Lower leg skin (tissue), 3 donors: Measurements from ENCODE around the gene BTG3.

Experiments used
- POLR2A ChIP-seq, 2 donors: fragments of 450-650 bp; IDR thresholded peaks; one replicate each; pipeline ENCODE4 v1.6.1; 2016 to 2017; ENCODE audit warnings: antibody characterized with exemption in 2 of 2, mild to moderate bottlenecking in 1 of 2, moderate library complexity in 1 of 2
- TF ChIP-seq, protein P1 (sequence below), 3 donors: fragments of 450-650 bp; IDR thresholded peaks; one replicate each; pipeline ENCODE4 v1.5.1; 2016; ENCODE audit warnings: antibody characterized with exemption in 3 of 3, mild to moderate bottlenecking in 3 of 3, moderate library complexity in 2 of 3

- TF ChIP-seq, protein P1, sequence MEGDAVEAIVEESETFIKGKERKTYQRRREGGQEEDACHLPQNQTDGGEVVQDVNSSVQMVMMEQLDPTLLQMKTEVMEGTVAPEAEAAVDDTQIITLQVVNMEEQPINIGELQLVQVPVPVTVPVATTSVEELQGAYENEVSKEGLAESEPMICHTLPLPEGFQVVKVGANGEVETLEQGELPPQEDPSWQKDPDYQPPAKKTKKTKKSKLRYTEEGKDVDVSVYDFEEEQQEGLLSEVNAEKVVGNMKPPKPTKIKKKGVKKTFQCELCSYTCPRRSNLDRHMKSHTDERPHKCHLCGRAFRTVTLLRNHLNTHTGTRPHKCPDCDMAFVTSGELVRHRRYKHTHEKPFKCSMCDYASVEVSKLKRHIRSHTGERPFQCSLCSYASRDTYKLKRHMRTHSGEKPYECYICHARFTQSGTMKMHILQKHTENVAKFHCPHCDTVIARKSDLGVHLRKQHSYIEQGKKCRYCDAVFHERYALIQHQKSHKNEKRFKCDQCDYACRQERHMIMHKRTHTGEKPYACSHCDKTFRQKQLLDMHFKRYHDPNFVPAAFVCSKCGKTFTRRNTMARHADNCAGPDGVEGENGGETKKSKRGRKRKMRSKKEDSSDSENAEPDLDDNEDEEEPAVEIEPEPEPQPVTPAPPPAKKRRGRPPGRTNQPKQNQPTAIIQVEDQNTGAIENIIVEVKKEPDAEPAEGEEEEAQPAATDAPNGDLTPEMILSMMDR (IDR thresholded peaks at IDR 0.05): no peak
- no peak for TF ChIP-seq POLR2A (IDR thresholded peaks at IDR 0.05)
Measured at GRCh38 chr21:17598437-17598836, 14.3 kb downstream of the BTG3 start.
